GM12865 (cell line): ENCODE data around the gene AP2A1.
"Not testable (repeated sequence)": the region's sequence is repeated elsewhere in the genome, so short reads cannot be mapped to it uniquely, and the experiment has no call there.

Experiments used
- DNase-seq: peaks from one replicate; pipeline ENCODE4 v3.0.0; 2010; ENCODE audit warnings: low read depth
- H3K4me3 ChIP-seq: 2 replicates; pipeline ENCODE4 v1.5.1; 2011; ENCODE audit warnings: mild to moderate bottlenecking, low read depth, low read length, control low read depth
- CTCF ChIP-seq: IDR thresholded peaks from 2 replicates; pipeline ENCODE4 v1.5.1; 2011; ENCODE audit warnings: low read length, control low read depth, low read depth, inconsistent platforms; ENCODE audit not compliant: insufficient read depth; ENCODE audit errors: missing control alignments

The AP2A1 gene

GRCh38 chr19:49817964-49818648, 51.3 kb downstream of the AP2A1 start, which contains the start of gene MED25:
TSS of gene MED25 (plus strand) at chr19:49818289. CDS start at chr19:49818342, 53 bp downstream.
- TF ChIP-seq CTCF = no peak
- H3K4me3 ChIP-seq = peak within 1 kb of the TSS; percentile 82
- peak; percentile 91 for DNase-seq

GRCh38 chr19:49818649-49819370, 52.0 kb downstream of the AP2A1 start:
- no peak for DNase-seq

GRCh38 chr19:49819452-49820115, 52.8 kb downstream of the AP2A1 start:
- DNase-seq = not testable (repeated sequence)
- peak overlapping the region; percentile 82 for H3K4me3 ChIP-seq

More at GRCh38 chr19:49818649-49819370, 52.0 kb downstream of the AP2A1 start:
- no peak for TF ChIP-seq CTCF
- peak overlapping the region; percentile 82 for H3K4me3 ChIP-seq

GRCh38 chr19:49820125-49820524, 53.3 kb downstream of the AP2A1 start:
- DNase-seq = no peak
- TF ChIP-seq CTCF = no peak
- no peak overlapping the region for H3K4me3 ChIP-seq

GRCh38 chr19:49823472-49823871, 56.7 kb downstream of the AP2A1 start:
- DNase-seq = no peak
- H3K4me3 ChIP-seq = no peak overlapping the region
- TF ChIP-seq CTCF = no peak

GRCh38 chr19:49824662-49825061, 57.9 kb downstream of the AP2A1 start:
- no peak overlapping the region for H3K4me3 ChIP-seq
- TF ChIP-seq CTCF = no peak
- no peak for DNase-seq

GRCh38 chr19:49827034-49827433, 60.2 kb downstream of the AP2A1 start:
- TF ChIP-seq CTCF = no peak
- H3K4me3 ChIP-seq = no peak overlapping the region
- no peak for DNase-seq
